ENCODE measurements around the gene CD27.

DNA sequence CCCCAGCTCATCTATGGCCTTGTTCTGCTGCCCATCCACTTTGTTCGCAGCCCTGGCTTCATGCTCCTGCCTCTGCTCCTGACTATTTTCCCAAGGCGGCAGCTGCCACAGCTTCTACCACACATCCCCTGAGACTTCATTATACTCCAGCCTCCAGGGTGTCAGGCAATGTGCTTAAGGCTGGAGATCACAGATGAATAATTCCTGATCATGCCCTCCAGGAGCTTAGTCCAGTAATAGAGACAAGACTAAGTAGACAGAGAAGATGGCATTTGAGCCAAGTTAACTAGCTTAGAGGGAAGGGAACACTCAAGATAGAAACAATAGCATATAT lies 14.2 kb downstream of the CD27 start:
- TF ChIP-seq POLR2A (IDR thresholded peaks at IDR 0.05; ENCODE audit: low read depth, low read length): no peak
- TF ChIP-seq POLR2AphosphoS5 (IDR thresholded peaks at IDR 0.05; ENCODE audit: low read depth, low read length): no peak

All from GM12891 (cell line).